KMS-11 (cell line): ENCODE measurements around the gene MDFIC.

Experiments used
- H2AFZ ChIP-seq: fragments of 200-600 bp; sonication (generic); 2 replicates; pipeline ENCODE4 v1.6.1; 2016; ENCODE audit warnings: antibody characterized with exemption, mixed run types, low read depth
- H3K27ac ChIP-seq: fragments of 200-600 bp; sonication (generic); 2 replicates; pipeline ENCODE4 v1.6.1; 2016; ENCODE audit warnings: mild to moderate bottlenecking, mixed run types
- H3K27me3 ChIP-seq: fragments of 200-600 bp; sonication (generic); 2 replicates; pipeline ENCODE4 v1.6.1; 2017; ENCODE audit warnings: mild to moderate bottlenecking, low read depth, mixed run types, moderate library complexity; ENCODE audit not compliant: insufficient read depth
- H3K36me3 ChIP-seq: fragments of 200-600 bp; sonication (generic); 2 replicates; pipeline ENCODE4 v1.6.1; 2017; ENCODE audit warnings: mild to moderate bottlenecking, mixed run types; ENCODE audit not compliant: insufficient read depth
- H3K4me1 ChIP-seq: fragments of 200-600 bp; sonication (generic); 2 replicates; pipeline ENCODE4 v1.6.1; 2016; ENCODE audit warnings: mild to moderate bottlenecking, low read depth, mixed run types; ENCODE audit not compliant: poor library complexity, severe bottlenecking
- H3K4me2 ChIP-seq: fragments of 200-600 bp; sonication (generic); 2 replicates; pipeline ENCODE4 v1.7.0; 2016; ENCODE audit warnings: mild to moderate bottlenecking, mixed run types
- H3K4me3 ChIP-seq: fragments of 200-600 bp; sonication (generic); IDR thresholded peaks from 2 replicates; pipeline ENCODE4 v1.6.1; 2017; ENCODE audit warnings: low read depth, low read length, mixed read lengths; ENCODE audit not compliant: insufficient read depth
- H3K79me2 ChIP-seq: fragments of 200-600 bp; sonication (generic); 2 replicates; pipeline ENCODE4 v1.6.1; 2016; ENCODE audit warnings: low read depth, mixed run types; ENCODE audit not compliant: insufficient read depth
- H3K9ac ChIP-seq: fragments of 200-600 bp; sonication (generic); 2 replicates; pipeline ENCODE4 v1.6.1; 2016; ENCODE audit warnings: mild to moderate bottlenecking, mixed run types
- H4K20me1 ChIP-seq: fragments of 200-600 bp; sonication (generic); 2 replicates; pipeline ENCODE4 v1.6.1; 2016; ENCODE audit warnings: mild to moderate bottlenecking, mixed run types; ENCODE audit not compliant: insufficient read depth
- TF ChIP-seq, protein P1 (sequence below): fragments of 200-600 bp; sonication (generic); conservative IDR thresholded peaks from 2 replicates; pipeline ENCODE4 v1.6.1; 2017; ENCODE audit warnings: low read depth, mild to moderate bottlenecking, antibody characterized with exemption, low read length, moderate library complexity, mixed read lengths

The MDFIC gene

DNA sequence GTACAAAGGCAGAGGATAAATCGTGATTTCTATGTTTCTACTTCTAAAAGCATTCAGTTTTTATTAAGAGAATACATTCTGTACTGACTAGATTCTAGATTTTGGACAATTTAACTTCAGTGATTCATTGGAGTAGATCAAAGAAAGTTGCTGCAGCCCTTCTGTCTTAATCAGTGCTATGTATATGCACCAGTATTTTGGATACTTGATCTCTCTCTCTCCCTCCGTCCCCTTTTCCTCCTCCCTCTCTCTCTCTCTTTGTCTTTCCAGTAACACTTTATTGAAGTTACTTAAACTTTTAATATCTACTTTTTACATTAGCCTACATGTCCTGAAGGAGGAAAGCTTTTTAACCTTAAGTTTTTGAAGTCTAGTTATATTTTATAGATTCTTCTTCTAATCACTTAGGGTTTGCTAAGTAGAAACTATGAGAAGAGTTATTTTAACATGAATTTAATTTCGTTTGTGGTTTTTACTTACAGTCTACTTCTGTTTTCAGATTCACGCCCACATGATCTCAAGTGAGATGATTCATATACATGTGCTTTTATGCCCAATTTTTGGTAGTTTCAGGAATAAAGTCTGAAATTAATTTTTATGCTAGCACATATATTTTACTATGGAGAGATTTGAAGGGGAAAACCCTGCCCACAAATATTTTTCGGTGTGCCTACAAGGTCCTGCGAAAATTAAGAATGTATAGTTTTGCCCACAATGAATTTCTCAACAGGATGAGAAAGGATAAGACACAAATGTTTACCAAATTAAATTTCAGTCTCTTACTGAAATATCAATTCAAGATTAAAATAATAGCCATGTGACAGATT, 9.1 kb downstream of the MDFIC start:
- H3K79me2 ChIP-seq, result peaks cover 83% of the 10 kb centered on the region
- peak overlapping the region; percentile 83 for H3K27ac ChIP-seq
- H3K36me3 ChIP-seq, result no peaks in the 10 kb centered on the region
- H2AFZ ChIP-seq, result peak overlapping the region; percentile 11
- no peak overlapping the region for H3K4me3 ChIP-seq
- no peaks in the 10 kb centered on the region for H3K27me3 ChIP-seq
- H4K20me1 ChIP-seq, result no peaks in the 10 kb centered on the region
- TF ChIP-seq, protein P1, sequence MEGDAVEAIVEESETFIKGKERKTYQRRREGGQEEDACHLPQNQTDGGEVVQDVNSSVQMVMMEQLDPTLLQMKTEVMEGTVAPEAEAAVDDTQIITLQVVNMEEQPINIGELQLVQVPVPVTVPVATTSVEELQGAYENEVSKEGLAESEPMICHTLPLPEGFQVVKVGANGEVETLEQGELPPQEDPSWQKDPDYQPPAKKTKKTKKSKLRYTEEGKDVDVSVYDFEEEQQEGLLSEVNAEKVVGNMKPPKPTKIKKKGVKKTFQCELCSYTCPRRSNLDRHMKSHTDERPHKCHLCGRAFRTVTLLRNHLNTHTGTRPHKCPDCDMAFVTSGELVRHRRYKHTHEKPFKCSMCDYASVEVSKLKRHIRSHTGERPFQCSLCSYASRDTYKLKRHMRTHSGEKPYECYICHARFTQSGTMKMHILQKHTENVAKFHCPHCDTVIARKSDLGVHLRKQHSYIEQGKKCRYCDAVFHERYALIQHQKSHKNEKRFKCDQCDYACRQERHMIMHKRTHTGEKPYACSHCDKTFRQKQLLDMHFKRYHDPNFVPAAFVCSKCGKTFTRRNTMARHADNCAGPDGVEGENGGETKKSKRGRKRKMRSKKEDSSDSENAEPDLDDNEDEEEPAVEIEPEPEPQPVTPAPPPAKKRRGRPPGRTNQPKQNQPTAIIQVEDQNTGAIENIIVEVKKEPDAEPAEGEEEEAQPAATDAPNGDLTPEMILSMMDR, result no peak
- H3K4me2 ChIP-seq, result peak overlapping the region; percentile 94
- peaks cover 93% of the 10 kb centered on the region for H3K4me1 ChIP-seq
- H3K9ac ChIP-seq, result peak overlapping the region; percentile 28; the same call in 1 of the 2 replicates

DNA sequence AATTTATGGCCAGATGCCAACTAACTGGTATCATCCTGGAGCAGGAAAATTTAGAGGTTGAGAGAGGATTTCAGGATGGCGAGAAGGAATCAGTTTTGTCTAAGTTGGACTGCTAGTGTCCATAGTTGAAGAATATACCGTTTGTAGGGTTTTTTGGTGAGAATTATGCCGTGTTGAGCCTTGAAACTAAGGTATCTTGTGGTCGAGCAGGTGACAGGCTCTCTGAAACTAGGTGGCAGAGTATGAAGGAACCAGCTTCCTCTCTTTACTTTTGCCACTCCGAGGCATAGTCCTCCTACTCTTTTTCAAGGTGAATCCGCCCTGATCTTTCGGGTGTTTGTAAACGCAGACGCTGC, 9.7 kb downstream of the MDFIC start:
- TF ChIP-seq, protein P1, result no peak
- Histone ChIP-seq H3K4me3 (no peak overlapping the region), H4K20me1 (no peaks in the 10 kb centered on the region), H3K79me2 (peaks cover 79% of the 10 kb centered on the region), H3K9ac (peak overlapping the region; percentile 28; the same call in 1 of the 2 replicates), H2AFZ (peak overlapping the region; percentile 11), H3K36me3 (no peaks in the 10 kb centered on the region), H3K27ac (peak overlapping the region; percentile 83), H3K27me3 (no peaks in the 10 kb centered on the region), H3K4me2 (peak overlapping the region; percentile 94), H3K4me1 (peaks cover 90% of the 10 kb centered on the region)

DNA sequence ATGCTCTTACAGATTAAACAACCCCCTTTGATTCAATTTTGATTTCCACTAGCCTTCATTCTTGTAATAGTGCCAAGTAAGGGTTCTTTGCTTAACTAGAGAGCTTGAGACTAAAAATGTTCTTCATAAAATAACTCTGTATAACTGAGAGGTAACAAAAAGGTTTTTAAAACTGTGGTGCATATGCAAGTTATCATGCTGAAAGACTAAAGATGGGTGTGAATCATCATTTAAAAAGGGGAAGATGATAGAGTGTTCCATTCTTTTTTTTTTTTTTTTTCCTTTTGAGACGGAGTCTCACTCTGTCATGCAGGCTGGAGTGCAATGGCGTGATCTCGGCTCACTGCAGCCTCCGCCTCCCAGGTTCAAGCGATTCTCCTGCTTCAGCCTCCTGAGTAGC, 11.1 kb downstream of the MDFIC start:
- Histone ChIP-seq H3K4me3 (no peak overlapping the region), H3K36me3 (no peaks in the 10 kb centered on the region), H3K9ac (peak overlapping the region; percentile 28; the same call in 1 of the 2 replicates), H3K4me1 (peaks cover 78% of the 10 kb centered on the region), H3K27me3 (no peaks in the 10 kb centered on the region), H3K27ac (peak overlapping the region; percentile 83; the same call in 1 of the 2 replicates), H3K79me2 (peaks cover 76% of the 10 kb centered on the region), H4K20me1 (no peaks in the 10 kb centered on the region), H2AFZ (no peak overlapping the region), H3K4me2 (peak overlapping the region; percentile 94)
- TF ChIP-seq, protein P1, result no peak

DNA sequence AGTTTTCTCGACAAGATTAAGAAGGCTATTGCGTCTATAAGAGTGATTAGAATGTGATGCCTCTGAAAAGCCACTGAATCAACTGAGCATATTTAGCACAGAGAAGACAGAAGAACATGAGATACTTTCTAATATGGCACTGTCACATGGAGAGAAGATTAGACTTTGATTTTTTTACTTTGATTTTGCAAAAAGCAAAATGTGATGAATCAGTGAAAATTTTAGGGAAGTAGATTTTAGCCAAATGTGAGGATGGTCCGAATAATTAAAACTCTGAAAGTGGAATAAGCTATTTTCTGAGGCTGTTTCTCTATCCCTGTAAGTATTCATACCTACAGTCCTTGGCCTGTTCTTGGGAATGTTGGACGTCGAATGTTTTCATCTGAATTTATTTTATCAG, 11.8 kb downstream of the MDFIC start:
- peak overlapping the region; percentile 94; the same call in 1 of the 2 replicates for H3K4me2 ChIP-seq
- H3K4me3 ChIP-seq, result no peak overlapping the region
- no peaks in the 10 kb centered on the region for H3K27me3 ChIP-seq
- H3K4me1 ChIP-seq, result peaks cover 75% of the 10 kb centered on the region
- no peaks in the 10 kb centered on the region for H4K20me1 ChIP-seq
- H3K79me2 ChIP-seq, result peaks cover 73% of the 10 kb centered on the region
- TF ChIP-seq, protein P1, result no peak
- H3K9ac ChIP-seq, result no peak overlapping the region
- no peak overlapping the region for H3K27ac ChIP-seq
- no peak overlapping the region for H2AFZ ChIP-seq
- H3K36me3 ChIP-seq, result no peaks in the 10 kb centered on the region
